HG02840 (cell line): ENCODE results near the gene CSNK1A1.
"Not testable (repeated sequence)": the region's sequence is repeated elsewhere in the genome, so short reads cannot be mapped to it uniquely, and the experiment has no call there.

Experiments used
- ATAC-seq: cut with Tn5 transposase; IDR thresholded peaks from one replicate; pipeline ENCODE4 v1.9.1; 2021; ENCODE audit warnings: mild to moderate bottlenecking, moderate library complexity, moderate number of reproducible peaks; ENCODE audit not compliant: unreplicated experiment, low FRiP score

The CSNK1A1 gene

GRCh38 chr5:149535787-149536186 lies 15.5 kb downstream of the CSNK1A1 start:
- ATAC-seq, result not testable (repeated sequence)

DNA sequence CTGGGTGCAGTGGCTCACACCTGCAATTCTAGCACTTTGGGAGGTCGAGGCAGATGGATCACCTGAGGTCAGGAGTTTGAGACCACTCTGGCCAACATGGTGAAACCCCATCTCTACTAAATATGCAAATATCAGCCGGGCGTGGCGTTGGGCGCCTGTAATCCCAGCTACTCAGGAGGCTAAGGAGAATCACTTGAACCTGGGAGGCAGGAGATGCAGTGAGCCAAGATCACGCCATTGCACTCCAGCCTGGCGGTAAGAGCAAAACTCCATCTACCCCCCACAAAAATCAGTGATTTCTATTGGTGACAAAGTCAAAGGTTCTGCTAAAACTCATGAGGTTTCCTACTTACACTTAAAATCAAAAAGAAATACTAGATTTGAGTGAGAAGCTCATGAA lies 18.8 kb downstream of the CSNK1A1 start:
- no peak for ATAC-seq

DNA sequence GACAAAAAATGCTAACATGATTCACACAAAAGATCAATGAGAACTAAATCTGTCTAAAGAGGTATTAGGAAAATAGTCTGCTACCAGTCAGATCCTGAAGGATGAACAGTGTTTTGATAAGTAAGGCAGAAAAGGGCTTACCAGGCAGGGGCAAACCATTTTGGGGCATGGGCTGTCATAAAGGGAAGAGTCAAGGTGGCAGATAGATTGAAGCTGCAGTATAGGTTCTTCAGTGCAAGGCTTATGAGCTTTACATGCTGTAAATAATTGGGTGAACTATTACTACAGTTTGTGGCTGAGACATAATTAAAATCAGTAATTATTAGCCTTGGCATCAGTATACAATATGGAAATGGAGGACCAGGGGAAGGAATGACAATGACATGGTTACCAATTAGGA lies 21.8 kb downstream of the CSNK1A1 start:
- no peak for ATAC-seq

- ATAC-seq, result no peak
Observed at GRCh38 chr5:149528281-149529060, 22.8 kb downstream of the CSNK1A1 start.

- no peak for ATAC-seq
Observed at GRCh38 chr5:149526845-149527590, 24.2 kb downstream of the CSNK1A1 start.

DNA sequence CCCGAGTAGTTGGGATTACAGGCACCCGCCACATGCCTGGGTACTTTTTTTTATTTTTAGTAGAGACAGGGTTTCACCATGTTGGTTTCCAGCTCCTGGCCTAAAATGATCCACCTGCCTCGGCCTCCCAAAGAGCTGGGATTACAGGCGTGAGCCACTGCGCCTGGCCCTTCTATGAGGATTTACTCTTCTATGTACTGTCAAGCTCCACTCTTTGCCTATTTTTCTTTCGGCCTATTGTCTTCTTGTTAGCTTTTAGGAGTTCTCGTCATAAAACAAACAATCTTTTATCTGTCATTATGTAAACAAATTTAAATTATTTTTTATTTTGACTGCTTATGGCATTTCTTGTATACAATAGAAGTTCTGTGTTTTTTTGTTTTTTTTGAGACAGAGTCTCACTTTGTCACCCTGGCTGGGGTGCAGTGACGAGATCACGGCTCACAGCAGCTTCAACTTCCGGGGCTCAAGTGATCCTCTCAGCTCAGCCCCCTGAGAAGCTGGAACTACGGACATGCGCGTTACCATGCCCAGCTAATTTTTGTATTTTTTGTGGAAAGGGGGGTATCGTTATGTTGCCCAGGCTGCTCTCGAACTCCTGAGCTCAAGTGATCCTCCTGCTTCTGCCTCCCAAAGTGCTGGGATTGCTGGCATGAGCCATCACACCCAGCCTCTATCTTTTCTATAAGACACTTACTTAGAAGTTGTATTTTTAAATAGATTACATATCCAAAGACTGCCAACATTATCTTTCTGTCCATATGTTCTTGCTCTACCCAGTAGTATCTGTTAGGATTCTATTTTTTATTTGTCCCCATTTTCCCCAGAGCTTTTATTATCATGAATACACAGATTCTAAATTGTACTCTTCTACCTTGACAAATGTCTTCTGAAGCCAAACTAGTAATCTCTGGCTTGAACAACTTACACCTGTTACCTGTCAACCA lies 29.2 kb downstream of the CSNK1A1 start:
- no peak for ATAC-seq

DNA sequence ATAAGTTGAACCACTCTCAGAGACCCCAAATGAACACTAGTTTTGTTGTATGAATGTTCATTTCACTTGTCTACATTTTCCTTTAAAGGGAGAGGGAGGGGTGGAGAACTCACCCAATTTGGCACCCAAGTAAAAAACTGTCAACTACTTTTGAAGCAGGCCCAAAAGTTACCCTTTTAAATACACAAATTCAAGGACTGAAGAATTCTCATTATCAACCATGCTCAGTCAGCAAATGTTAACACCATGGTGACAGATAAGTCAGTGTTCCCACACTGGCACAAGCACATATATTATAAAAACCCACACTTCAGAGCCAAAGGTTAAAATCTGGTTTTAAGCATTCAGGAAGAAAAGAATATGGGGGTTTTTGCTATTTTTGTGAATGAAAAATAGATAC lies 31.6 kb downstream of the CSNK1A1 start:
- no peak for ATAC-seq

DNA sequence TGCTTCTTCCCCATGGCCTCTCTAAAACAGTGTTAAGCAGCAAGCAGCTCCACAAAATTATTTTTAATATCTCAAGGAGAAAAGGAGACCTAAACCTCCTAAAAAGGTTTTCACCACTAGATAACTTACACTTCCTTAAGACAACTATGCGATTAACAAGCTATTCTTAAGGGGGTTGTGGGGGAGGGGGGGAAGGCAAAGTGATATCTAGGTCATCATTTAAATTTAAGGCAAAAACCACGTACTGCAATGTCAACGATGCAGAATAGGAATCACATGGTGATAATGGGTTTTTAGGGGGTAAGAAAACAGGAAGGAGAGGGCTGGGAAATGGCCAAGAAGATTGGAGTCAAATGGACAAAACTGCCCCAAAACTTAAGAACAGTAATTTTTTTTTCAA lies 32.6 kb downstream of the CSNK1A1 start:
- no peak for ATAC-seq

DNA sequence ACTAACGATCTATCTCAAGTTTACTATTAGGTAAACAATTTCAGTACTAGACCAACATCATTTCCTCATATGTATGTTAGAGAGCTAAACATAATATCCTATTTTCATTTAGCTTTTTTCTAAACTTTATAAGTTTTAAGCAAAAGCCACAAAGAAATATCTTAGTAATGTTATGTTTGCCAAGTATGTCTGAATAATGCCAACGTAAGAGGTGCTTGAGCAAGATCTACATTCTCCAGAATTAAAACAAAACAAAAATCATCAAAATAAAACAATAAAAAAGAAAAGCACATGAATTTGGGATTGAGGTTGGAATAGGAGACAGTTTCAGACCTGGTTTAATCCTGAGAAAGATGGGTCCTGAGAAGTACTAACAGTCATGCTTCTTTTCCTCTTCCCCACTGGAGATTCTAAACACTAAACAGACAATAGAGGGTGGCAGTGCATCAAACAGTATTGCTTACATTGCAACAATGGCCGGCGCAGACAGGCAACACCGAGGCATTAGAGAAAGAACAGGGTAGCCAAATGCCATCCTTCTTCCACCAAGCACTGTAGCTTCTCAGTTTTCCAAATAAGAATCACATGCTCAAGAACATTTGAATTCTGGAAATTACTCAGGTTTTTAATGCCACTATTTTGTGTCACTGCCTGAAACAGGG lies 33.6 kb downstream of the CSNK1A1 start:
- no peak for ATAC-seq

DNA sequence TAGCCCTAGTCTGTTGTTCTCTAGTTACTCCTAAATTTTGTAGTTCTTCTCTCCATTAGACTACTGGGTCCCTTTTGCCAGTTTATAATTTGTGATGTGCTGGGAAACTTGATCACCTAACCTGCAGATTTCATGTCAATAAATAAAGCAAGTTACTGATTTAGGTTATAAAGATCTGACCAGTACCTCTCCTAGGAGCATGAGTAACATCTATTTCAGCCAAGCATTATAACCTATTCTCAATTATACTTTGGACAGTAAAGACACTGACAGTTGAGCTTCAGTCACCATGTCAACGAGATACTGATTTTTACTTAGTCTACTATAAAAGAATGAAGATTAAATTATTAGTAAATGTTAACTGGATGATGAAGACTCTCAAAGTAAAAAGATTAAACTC lies 36.7 kb downstream of the CSNK1A1 start:
- no peak for ATAC-seq

DNA sequence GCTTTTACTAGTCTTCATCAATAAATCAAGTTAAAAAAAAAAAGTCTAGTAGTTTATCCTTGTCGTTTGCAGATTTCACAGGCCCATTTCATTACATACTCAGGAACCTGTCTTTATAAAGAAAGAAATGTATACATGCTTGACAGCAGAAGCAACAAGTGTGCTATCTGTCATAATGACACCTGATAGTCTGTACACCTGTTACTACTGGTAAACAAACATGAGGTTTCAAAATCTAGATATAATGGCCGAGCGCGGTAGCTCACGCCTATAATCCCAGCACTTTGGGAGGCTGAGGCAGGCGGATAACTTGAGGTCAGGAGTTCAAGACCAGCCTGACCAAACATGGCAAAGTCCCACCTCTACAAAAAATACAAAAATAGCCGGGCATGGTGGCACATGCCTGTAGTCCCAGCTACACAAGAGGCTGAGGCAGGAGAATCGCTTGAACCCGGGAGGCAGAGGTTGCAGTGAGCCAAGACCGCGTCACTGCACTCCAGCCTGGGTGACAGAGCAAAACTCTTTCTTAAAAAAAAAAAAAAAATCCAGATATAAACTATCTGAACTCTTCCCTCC lies 37.8 kb downstream of the CSNK1A1 start:
- not testable (repeated sequence) for ATAC-seq

DNA sequence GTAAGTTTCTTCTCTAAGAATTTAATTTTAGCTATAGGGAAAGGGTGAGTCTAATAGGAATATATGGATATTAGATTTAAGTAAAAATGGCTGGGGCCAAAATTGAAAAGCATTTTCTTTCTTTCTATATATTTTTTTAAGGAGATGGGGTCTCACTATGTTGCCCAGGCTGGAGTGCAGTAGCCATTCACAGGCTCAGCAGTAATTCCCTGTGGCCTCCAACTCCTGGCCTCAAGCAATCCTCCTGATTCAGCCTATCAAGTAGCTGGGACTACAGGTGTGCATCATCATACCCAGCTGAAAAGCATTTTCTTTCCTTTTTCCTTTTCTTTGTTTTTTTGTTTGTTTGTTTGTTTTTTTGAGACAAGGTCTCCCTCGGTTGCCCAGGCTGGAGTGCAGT lies 41.1 kb downstream of the CSNK1A1 start:
- no peak for ATAC-seq

DNA sequence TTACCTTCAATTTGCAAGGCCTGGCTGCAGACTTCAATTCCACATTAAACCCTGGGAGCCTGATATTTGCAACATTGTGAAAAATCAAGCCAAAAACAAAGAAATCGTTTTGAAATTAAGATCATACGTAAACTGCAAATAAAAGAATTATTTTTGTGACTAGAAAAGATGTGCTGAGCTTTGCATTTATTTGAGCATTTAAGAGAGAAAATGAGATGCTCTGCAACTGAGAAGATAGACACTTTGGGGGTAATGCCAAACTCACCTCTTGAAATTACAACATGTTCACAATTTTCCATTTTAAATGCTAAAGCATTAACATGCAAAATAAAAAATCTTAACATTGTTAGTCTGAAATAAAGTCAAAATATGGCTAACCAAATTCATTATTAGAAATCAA lies 46.6 kb downstream of the CSNK1A1 start:
- ATAC-seq, result no peak

DNA sequence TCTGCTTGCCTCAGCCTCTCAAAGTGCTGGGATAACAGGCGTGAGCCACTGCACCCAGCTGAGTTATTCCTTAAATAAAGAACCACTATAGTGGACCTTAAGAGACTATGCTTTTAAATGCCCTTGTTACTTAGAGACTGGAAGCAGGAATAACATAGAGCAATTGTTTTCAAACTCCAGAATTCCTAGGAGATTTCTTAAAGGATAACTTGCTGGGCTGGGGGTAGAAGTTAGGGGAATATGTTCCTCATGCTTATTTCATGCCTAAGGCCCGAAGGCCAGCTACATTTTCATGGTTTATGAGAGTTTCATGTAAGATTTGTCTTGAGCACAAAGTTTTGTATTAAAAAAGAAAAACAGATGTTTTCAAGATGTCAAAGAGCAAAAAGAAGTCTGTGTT lies 48.2 kb downstream of the CSNK1A1 start:
- ATAC-seq, result no peak

DNA sequence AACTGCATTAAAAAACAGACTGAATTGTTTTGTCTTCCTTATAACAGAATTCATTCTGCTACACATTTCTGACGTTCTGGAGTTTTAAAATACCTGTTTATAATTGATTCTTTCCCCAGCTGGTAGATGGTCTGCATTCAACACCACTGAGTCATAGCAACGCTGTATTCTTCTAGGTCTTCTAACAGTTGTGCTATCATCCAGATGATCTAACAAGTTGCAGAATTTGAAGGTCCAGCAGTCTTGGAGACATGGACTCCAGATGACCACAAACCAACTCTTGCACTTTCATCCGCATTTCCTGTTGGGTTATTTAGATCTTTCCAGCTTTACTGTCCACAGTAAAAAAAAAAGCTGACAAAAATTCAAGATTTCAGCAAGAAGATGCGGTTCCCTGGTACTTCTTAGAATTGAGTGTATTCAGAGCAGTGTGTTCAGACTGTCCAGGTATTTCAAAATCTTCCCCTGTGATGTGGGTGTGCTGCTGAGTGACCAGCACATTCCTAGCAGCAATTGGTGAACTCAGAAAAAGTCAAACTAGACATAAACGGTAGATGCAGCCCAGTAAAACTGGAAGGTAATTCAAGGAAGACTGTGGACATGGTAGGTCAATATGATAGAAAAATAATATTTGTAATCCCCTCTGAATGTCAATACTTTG lies 50.2 kb downstream of the CSNK1A1 start:
- no peak for ATAC-seq

GRCh38 chr5:149498724-149499336 lies 52.4 kb downstream of the CSNK1A1 start:
- no peak for ATAC-seq

GRCh38 chr5:149497357-149497756 lies 53.9 kb downstream of the CSNK1A1 start:
- no peak for ATAC-seq

GRCh38 chr5:149496917-149497316 lies 54.3 kb downstream of the CSNK1A1 start:
- no peak for ATAC-seq

GRCh38 chr5:149496166-149496565 lies 55.1 kb downstream of the CSNK1A1 start:
- no peak for ATAC-seq
